ENCODE data around the gene OR52R1.

DNA sequence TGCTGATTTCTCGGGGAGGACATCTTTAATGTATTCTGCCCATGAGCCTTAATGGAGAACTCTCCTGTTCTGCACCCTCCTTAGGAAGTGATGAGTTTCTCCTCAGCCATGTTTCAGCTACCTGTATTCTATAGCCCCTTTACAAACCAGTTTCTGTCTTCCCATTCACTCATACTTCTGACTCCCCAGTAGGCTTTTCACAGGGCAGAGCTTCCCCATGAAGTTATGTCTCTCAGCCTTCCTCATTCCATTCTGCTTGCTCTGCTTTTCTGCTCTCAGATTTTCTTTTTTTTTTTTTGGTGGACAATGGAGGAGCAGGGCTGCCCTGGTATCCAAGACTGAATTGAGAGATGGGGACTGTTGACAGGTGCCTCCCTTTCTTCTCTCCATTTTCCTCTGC lies 4.3 kb upstream of the OR52R1 start:
- TF ChIP-seq CTCF (IDR thresholded peaks at IDR 0.05) = no peak
- no peak for TF ChIP-seq EZH2 (IDR thresholded peaks at IDR 0.05)
- TF ChIP-seq EZH2phosphoT487 (IDR thresholded peaks at IDR 0.05) = no peak

Measured in neural progenitor cell (in vitro differentiated cells).